ES-I3 (cell line): ENCODE results near the gene ORM2.
"Not testable (repeated sequence)": the region's sequence is repeated elsewhere in the genome, so short reads cannot be mapped to it uniquely, and the experiment has no call there.

Experiments used
- H3K36me3 ChIP-seq: 2 replicates; pipeline ENCODE4 v1.6.1; 2013; ENCODE audit warnings: mild to moderate bottlenecking, low read length, control low read depth, moderate library complexity; ENCODE audit not compliant: insufficient read depth
- H3K4me1 ChIP-seq: 2 replicates; pipeline ENCODE4 v1.6.1; 2013; ENCODE audit warnings: mild to moderate bottlenecking, control low read depth, low read length; ENCODE audit not compliant: insufficient read depth
- H3K9ac ChIP-seq: 2 replicates; pipeline ENCODE4 v1.6.1; 2013; ENCODE audit warnings: low read depth, mild to moderate bottlenecking, low read length, moderate library complexity
- H3K9me3 ChIP-seq: 2 replicates; pipeline ENCODE4 v1.6.1; 2013; ENCODE audit warnings: mild to moderate bottlenecking, low read length, moderate library complexity; ENCODE audit not compliant: control insufficient read depth, insufficient read depth

The ORM2 gene

GRCh38 chr9:114329625-114330022 is at the start of gene ORM2:
Gene ORM2, plus strand, starts transcription at chr9:114329869. Its CDS starts 36 bp downstream, at chr9:114329905.
- not testable (repeated sequence) for H3K4me1 ChIP-seq, H3K36me3 ChIP-seq, H3K9ac ChIP-seq, H3K9me3 ChIP-seq

GRCh38 chr9:114280636-114281472 is 48.8 kb upstream of the ORM2 start:
- Histone ChIP-seq H3K36me3 (no peaks in the 10 kb centered on the region), H3K9ac (no peak overlapping the region), H3K4me1 (peaks cover 15% of the 10 kb centered on the region), H3K9me3 (no peaks in the 10 kb centered on the region)

- H3K36me3 ChIP-seq = no peaks in the 10 kb centered on the region
- peaks cover 16% of the 10 kb centered on the region for H3K4me1 ChIP-seq
- H3K9ac ChIP-seq = no peak overlapping the region
- H3K9me3 ChIP-seq = no peaks in the 10 kb centered on the region
Observed at GRCh38 chr9:114281473-114282103, 48.1 kb upstream of the ORM2 start.

- Histone ChIP-seq H3K9ac (no peak overlapping the region), H3K4me1 (peaks cover 16% of the 10 kb centered on the region), H3K36me3 (no peaks in the 10 kb centered on the region), H3K9me3 (no peaks in the 10 kb centered on the region)
Observed at GRCh38 chr9:114282104-114282485, 47.6 kb upstream of the ORM2 start.

GRCh38 chr9:114282507-114282906 is 47.2 kb upstream of the ORM2 start:
- H3K9ac ChIP-seq = no peak overlapping the region
- H3K36me3 ChIP-seq = no peaks in the 10 kb centered on the region
- H3K4me1 ChIP-seq = peaks cover 16% of the 10 kb centered on the region
- no peaks in the 10 kb centered on the region for H3K9me3 ChIP-seq

GRCh38 chr9:114282926-114283325 is 46.7 kb upstream of the ORM2 start:
- Histone ChIP-seq H3K9ac (no peak overlapping the region), H3K4me1 (peaks cover 20% of the 10 kb centered on the region), H3K9me3 (no peaks in the 10 kb centered on the region), H3K36me3 (no peaks in the 10 kb centered on the region)

- Histone ChIP-seq H3K9me3 (no peaks in the 10 kb centered on the region), H3K4me1 (peaks cover 25% of the 10 kb centered on the region), H3K9ac (no peak overlapping the region), H3K36me3 (no peaks in the 10 kb centered on the region)
Observed at GRCh38 chr9:114283551-114284111, 46.0 kb upstream of the ORM2 start.

- Histone ChIP-seq H3K9me3 (no peaks in the 10 kb centered on the region), H3K9ac (no peak overlapping the region), H3K36me3 (no peaks in the 10 kb centered on the region), H3K4me1 (peaks cover 20% of the 10 kb centered on the region)
Observed at GRCh38 chr9:114284316-114285060, 45.2 kb upstream of the ORM2 start.

GRCh38 chr9:114285166-114285867 is 44.4 kb upstream of the ORM2 start:
- Histone ChIP-seq H3K9me3 (no peaks in the 10 kb centered on the region), H3K36me3 (no peaks in the 10 kb centered on the region), H3K9ac (no peak overlapping the region), H3K4me1 (peaks cover 20% of the 10 kb centered on the region)

- Histone ChIP-seq H3K36me3 (no peaks in the 10 kb centered on the region), H3K9me3 (no peaks in the 10 kb centered on the region), H3K9ac (no peak overlapping the region), H3K4me1 (peaks cover 20% of the 10 kb centered on the region)
Observed at GRCh38 chr9:114286146-114286679, 43.5 kb upstream of the ORM2 start.

- H3K9ac ChIP-seq = no peak overlapping the region
- peaks cover 2% of the 10 kb centered on the region; the same call in 1 of the 2 replicates for H3K36me3 ChIP-seq
- H3K4me1 ChIP-seq = peaks cover 20% of the 10 kb centered on the region
- H3K9me3 ChIP-seq = no peaks in the 10 kb centered on the region
Observed at GRCh38 chr9:114287001-114287762, 42.5 kb upstream of the ORM2 start.

GRCh38 chr9:114287763-114288192 is 41.9 kb upstream of the ORM2 start:
- Histone ChIP-seq H3K36me3 (peaks cover 2% of the 10 kb centered on the region; the same call in 1 of the 2 replicates), H3K9me3 (no peaks in the 10 kb centered on the region), H3K4me1 (peaks cover 16% of the 10 kb centered on the region), H3K9ac (no peak overlapping the region)
